ENCODE measurements around the gene CALR3.
"Not testable (repeated sequence)": the region's sequence is repeated elsewhere in the genome, so short reads cannot be mapped to it uniquely, and the experiment has no call there.

CALR3 gene

DNA sequence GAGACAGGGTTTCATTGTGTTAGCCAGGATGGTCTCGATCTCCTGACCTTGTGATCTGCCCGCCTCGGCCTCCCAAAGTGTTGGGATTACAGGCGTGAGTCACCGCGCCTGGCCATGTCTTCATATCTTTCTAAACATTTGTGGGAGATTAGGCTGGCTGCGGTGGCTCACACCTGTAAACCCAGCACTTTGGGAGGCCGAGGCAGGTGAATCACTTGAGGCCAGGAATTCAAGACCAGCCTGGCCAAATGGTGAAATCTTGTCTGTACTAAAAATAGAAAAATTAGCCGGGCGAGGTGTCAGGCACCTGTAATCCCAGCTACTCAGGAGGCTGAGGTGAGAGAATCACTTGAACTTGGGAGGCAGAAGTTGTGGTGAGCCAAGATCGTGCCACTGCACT lies 10.2 kb upstream of the CALR3 start:
- in situ Hi-C loops (cut with MboI; ENCODE audit: low pct_unique_long_range_greater_than_20kb, low sequenced_read_pairs); DNase-seq: not testable (repeated sequence)

DNA sequence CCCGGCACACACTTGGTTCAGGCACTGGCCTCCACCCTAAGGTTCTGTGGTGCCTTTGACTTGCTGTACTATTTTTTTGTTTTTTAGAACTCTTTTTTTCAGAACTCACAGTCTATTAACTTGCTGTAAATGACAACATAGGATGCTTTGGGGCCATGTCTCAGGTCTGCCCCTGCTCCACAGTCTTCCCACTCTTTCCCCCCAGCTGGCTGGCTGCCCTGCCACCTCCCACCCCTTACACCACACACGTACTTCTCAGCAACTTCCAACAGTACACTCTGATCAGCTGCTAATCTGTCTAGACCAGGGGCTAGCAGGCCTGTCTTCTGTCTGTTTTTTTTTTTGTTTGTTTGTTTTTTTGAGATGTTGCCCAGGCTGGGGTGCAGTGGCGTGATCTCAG lies 8.3 kb upstream of the CALR3 start:
- in situ Hi-C loops (cut with MboI; ENCODE audit: low pct_unique_long_range_greater_than_20kb, low sequenced_read_pairs): no loop called here
- no peak for DNase-seq

GRCh38 chr19:16497837-16498236 lies 1.9 kb upstream of the CALR3 start:
- no peak for DNase-seq
- in situ Hi-C loops (cut with MboI; ENCODE audit: low pct_unique_long_range_greater_than_20kb, low sequenced_read_pairs): no loop called here

GRCh38 chr19:16497042-16497441 lies 1.1 kb upstream of the CALR3 start:
- in situ Hi-C loops (cut with MboI; ENCODE audit: low pct_unique_long_range_greater_than_20kb, low sequenced_read_pairs): no loop called here

GRCh38 chr19:16496613-16496983 lies 631 bp upstream of the CALR3 start:
- in situ Hi-C loops (cut with MboI; ENCODE audit: low pct_unique_long_range_greater_than_20kb, low sequenced_read_pairs): no loop called here
- DNase-seq: no peak

More at GRCh38 chr19:16497042-16497441, 1.1 kb upstream of the CALR3 start:
- no peak for DNase-seq

DNA sequence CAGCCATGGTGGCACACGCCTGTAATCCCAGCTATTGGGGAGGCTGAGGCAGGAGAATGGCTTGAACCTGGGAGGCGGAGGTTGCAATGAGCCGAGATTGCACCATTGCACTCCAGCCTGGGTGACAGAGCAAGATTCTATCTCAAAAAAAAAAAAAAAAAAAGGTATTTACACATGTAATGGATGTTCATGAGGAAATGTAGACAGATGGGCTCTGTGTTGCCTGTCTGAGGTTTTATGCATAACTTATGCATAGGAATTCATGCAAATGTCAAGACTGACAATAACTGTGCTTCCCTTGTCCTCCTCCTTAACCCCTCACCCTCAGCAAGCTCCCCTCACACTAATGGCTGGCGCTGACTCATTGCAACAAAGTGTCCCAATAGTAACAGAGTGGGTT lies 9.5 kb downstream of the CALR3 start:
- in situ Hi-C loops (cut with MboI; ENCODE audit: low pct_unique_long_range_greater_than_20kb, low sequenced_read_pairs): not testable (repeated sequence)

GRCh38 chr19:16482745-16483144 lies 13.2 kb downstream of the CALR3 start:
- in situ Hi-C loops (cut with MboI; ENCODE audit: low pct_unique_long_range_greater_than_20kb, low sequenced_read_pairs): no loop called here
- no peak for DNase-seq

More for the DNA sequence above, 9.5 kb downstream of the CALR3 start:
- not testable (repeated sequence) for DNase-seq

DNA sequence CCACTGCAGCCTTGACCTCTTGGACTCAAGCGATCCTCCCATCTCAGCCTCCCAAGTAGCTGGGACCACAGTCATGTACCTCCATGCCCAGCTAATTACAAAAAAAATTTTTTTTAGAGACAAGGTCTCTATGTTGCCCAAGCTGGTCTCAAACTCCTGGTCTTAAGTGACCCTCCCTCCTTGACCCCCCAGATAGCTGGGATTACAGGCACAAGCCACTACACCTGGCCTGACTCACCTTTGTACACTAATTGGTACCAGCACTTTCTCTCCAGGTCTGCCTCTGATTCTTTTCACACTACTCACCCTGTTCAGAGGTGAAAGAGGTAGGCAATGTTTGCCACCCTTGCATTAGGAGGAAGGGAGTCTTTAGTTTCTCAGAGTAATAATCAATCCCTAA lies 18.7 kb downstream of the CALR3 start:
- no peak for DNase-seq
- in situ Hi-C loops (cut with MboI; ENCODE audit: low pct_unique_long_range_greater_than_20kb, low sequenced_read_pairs): no loop called here

DNA sequence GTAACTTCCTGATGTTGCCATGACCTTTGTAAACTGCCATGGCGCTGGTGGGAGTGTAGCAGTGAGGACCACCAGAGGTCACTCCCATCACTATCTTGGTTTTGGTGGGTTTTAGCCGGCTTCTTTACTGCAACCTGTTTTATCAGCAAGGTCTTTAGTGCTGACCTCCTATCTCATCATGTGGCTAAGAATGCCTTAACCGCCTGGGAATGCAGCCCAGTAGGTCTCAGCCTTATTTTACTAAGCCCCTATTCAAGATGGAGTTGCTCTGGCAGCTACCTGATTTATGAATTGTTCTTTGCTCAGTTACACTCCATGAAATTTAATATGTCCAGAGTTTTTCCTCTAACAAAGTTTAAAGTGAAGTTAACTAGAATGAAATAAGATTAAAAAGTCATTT lies 19.6 kb downstream of the CALR3 start:
- no peak for DNase-seq
- in situ Hi-C loops (cut with MboI; ENCODE audit: low pct_unique_long_range_greater_than_20kb, low sequenced_read_pairs): no loop called here

DNA sequence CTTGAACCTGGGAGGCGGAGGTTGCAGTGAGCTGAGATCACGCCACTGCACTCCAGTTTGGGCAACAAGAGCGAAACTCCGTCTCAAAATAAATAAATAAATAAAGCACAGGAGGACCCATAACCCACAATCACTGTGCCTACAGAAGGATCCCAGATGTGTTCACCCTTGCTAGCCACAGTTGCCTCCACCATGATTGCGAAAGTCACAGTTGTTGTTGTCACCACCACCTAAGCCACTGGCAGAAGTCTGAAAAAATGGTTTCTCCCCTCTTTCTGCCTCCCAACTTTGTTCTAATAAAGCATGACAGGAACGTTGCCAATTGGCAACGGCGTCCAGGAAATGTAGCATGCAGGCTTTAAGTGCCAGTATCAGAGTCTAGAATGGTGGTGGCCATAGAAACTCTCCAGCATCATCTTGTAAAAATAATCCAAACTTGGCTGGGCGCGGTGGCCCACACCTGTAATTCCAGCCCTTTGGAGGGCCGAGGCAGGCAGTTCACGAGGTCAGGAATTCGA lies 22.0 kb downstream of the CALR3 start:
- in situ Hi-C loops (cut with MboI; ENCODE audit: low pct_unique_long_range_greater_than_20kb, low sequenced_read_pairs): no loop called here
- DNase-seq: no peak

DNA sequence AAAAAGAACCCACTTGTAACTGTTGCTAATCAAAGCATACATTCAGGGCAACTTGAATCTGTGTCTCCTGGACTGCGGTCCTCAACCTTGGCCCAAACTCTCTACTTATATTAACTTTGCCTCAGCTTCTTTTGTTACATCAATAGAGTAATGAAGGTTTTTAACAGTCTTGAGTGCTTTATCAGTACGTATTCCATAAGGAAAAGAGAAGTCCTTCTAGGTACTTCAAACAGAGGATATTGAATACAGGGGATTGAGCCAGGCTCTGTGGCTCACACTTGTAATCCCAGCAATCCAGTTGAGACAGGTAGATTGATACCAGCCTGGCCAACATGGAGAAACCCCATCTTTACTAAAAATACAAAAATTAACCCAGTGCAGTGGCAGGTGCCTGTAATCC lies 23.0 kb downstream of the CALR3 start:
- in situ Hi-C loops (cut with MboI; ENCODE audit: low pct_unique_long_range_greater_than_20kb, low sequenced_read_pairs): no loop called here
- DNase-seq: no peak

- DNase-seq; in situ Hi-C loops (cut with MboI; ENCODE audit: low pct_unique_long_range_greater_than_20kb, low sequenced_read_pairs): not testable (repeated sequence)
Observed at GRCh38 chr19:16472559-16472899, 23.4 kb downstream of the CALR3 start.

DNA sequence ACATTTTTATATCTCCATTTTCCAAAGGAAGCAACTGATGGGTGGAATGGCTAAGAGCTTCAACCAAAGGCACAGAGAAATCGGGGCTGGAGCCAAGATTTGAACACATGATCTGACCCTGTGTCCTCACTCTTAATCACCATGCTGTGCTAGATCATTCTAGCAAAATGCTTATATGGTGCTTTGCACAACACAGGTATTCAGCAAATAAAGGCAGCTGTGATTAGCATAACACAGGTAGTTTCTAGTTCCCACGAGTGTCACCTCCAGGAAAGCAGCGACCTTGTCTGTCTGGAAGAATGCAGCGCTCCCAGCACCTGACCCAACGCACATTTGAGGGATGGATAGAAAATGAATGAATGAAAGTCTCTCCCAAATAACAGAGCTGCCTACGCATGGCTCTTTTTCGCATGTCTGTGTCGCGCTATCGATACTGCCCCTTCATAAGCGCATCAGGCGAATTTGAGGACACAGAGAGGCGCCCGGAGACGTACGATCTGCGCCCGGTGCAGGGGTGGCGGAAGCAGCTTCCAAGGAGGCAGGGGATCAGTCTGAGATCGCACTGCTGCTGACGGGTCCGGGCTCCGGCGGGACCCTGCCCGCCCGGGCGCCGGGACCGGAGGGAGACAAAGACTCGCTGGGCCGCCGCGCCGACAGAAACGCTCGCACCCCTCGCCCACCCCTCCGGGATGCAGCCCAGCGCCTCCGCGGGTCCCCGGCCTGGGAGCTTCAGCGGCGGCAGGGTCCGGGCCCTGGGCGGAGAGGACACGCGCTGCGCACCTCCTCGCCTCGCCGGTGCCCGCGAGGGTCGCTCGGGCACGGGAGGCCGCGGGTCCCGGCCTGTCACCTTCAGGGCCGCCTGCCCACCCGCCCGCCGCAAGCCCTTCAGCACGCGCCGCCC lies 24.8 kb downstream of the CALR3 start:
- DNase-seq: no peak
- in situ Hi-C loops (cut with MboI; ENCODE audit: low pct_unique_long_range_greater_than_20kb, low sequenced_read_pairs): no loop called here

GRCh38 chr19:16470541-16470910 lies 25.4 kb downstream of the CALR3 start:
- in situ Hi-C loops (cut with MboI; ENCODE audit: low pct_unique_long_range_greater_than_20kb, low sequenced_read_pairs): no loop called here
- DNase-seq: no peak

- DNase-seq: no peak
- in situ Hi-C loops (cut with MboI; ENCODE audit: low pct_unique_long_range_greater_than_20kb, low sequenced_read_pairs): no loop called here
Observed at GRCh38 chr19:16467581-16467980, 28.4 kb downstream of the CALR3 start.

DNA sequence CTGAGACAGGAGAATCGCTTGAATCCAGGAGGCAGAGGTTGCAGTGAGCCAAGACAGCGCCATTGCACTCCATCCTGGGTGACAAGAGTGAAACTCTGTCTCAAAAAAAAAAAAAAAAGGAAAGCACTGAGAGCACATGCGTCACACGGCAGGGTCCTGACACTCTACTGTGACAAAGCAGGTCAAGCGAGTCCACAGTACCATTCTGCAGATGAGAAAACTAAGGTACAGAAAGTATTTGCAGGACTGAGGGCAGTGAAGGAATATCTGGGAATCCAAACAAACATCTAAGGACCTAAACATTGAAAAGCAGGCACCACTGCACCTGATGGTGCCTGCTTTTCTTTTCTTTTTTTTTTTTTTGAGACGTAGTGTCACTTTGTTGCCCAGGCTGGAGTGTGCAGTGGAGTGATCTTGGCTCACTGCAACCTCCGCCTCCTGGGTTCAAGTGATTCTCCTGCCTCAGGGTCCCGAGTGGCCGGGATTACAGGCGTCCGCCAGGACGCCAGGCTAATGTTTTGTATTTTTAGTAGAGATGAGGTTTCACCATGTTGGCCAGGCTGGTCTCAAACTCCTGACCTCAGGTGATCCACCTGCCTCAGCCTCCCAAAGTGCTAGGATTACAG lies 29.1 kb downstream of the CALR3 start:
- DNase-seq; in situ Hi-C loops (cut with MboI; ENCODE audit: low pct_unique_long_range_greater_than_20kb, low sequenced_read_pairs): not testable (repeated sequence)

DNA sequence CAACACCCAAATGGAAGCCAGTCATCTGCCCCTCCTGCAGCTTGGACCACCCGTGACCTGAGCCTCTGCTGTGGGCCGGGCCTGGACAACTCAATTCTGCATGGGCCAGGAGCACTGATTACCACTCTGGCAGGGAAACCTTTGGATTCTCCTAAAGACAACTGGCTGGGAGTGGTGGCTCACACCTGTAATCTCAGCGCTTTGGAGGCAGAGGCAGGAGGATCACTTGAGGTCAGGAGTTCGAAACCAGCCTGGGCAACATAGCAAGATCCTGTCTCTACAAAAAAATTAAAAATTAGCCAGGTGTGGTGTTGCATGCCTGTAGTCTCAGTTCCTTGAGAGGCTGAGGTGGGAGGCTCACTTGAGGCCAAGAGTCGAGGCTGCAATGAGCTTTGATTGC lies 30.7 kb downstream of the CALR3 start:
- in situ Hi-C loops (cut with MboI; ENCODE audit: low pct_unique_long_range_greater_than_20kb, low sequenced_read_pairs): no loop called here
- DNase-seq: no peak

- in situ Hi-C loops (cut with MboI; ENCODE audit: low pct_unique_long_range_greater_than_20kb, low sequenced_read_pairs): no loop called here
- no peak for DNase-seq
Observed at GRCh38 chr19:16463991-16464575, 31.9 kb downstream of the CALR3 start.

DNA sequence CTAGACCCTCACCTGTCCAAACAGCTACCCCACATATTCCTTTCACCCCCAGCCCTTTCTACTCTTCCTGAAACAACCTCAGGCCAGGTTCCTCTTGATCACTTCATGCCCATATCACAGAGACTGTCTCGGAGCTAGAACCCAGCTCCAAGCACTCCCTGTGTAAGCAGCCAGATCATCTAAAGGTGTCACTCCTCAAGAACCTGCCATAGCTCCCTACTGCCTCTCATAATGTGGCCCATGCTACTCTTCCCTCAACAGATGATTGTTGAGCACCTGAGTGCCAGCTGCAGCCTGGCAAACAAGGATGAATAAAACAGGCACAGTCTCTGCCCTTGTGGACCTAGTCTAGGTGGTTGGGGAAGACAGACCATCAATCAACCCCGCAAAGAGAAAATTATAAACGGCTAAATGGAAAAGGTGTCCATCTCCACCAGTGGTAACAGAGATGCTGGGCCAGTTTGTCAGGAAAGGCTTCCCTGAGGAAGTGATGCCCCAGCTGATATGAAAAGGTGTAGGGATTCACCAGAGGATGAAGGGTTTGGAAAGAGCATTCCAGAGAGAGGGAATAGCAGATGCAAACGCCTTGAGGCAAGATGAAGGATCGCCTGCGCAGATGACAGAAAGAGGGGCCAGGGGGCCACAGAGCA lies 32.5 kb downstream of the CALR3 start:
- DNase-seq: no peak
- in situ Hi-C loops (cut with MboI; ENCODE audit: low pct_unique_long_range_greater_than_20kb, low sequenced_read_pairs): no loop called here

- no peak for DNase-seq
Observed at GRCh38 chr19:16462757-16463250, 33.2 kb downstream of the CALR3 start.

More at GRCh38 chr19:16462757-16463250, 33.2 kb downstream of the CALR3 start:
- in situ Hi-C loops (cut with MboI; ENCODE audit: low pct_unique_long_range_greater_than_20kb, low sequenced_read_pairs): no loop called here
